ENCODE data around the gene ZBTB20. TPM values are rescaled to one million over a fixed set of nuclear protein-coding genes. Genes with fewer than 3 reads are reported as not detected.

ZBTB20 gene
- total RNA-seq, 1 donor from 2014 or later = 91.2 TPM

GRCh38 chr3:114338651-114339357 is 808.3 kb downstream of the ZBTB20 start:
- intact Hi-C loops (cut with micrococcal nuclease) = no loop called here
- H3K27ac Mint-ChIP-seq = no peak overlapping the region
- ATAC-seq (ENCODE audit: low read depth) (no peak), DNase-seq (no peak)
- ChIA-PET POLR2A (no interaction called here), CTCF (interaction anchor here (0.8 to 2.5 kb wide), 3 partner anchors 47 to 188 kb away, joined by 3 to 9 read pairs (median 5); no protein-coding TSS in a partner anchor)
- no peaks in the 10 kb centered on the region for H3K27me3 Mint-ChIP-seq
- peaks cover 17% of the 10 kb centered on the region for H3K4me1 Mint-ChIP-seq
- H3K36me3 Mint-ChIP-seq (ENCODE audit: low read depth) = peaks cover 68% of the 10 kb centered on the region
- TF ChIP-seq CTCF (IDR thresholded peaks at IDR 0.05) = no peak
- H3K9me3 Mint-ChIP-seq = no peaks in the 10 kb centered on the region
- no peak overlapping the region for H3K4me3 Mint-ChIP-seq

GRCh38 chr3:114336857-114337256 is 810.2 kb downstream of the ZBTB20 start:
- H3K4me1 Mint-ChIP-seq = peaks cover 36% of the 10 kb centered on the region
- peaks cover 55% of the 10 kb centered on the region for H3K36me3 Mint-ChIP-seq (ENCODE audit: low read depth)
- POLR2A ChIA-PET = interaction anchor here (2.3 kb wide), 1 partner anchor 29 kb away, joined by 6 read pairs; no protein-coding TSS in a partner anchor
- no peak overlapping the region for H3K4me3 Mint-ChIP-seq
- H3K9me3 Mint-ChIP-seq = no peaks in the 10 kb centered on the region
- no peak for TF ChIP-seq CTCF (IDR thresholded peaks at IDR 0.05)
- CTCF ChIA-PET = interaction anchor here (0.6 to 2.7 kb wide), 6 partner anchors 37 to 704 kb away, joined by 3 to 18 read pairs (median 6); no protein-coding TSS in a partner anchor
- H3K27ac Mint-ChIP-seq = peak overlapping the region; percentile 18
- H3K27me3 Mint-ChIP-seq = no peaks in the 10 kb centered on the region
- DNase-seq (no peak), ATAC-seq (ENCODE audit: low read depth) (no peak)
- intact Hi-C loops (cut with micrococcal nuclease) = loop anchor here (1.0 kb wide), 2 partner anchors 46 to 185 kb away; no protein-coding TSS in a partner anchor

DNA sequence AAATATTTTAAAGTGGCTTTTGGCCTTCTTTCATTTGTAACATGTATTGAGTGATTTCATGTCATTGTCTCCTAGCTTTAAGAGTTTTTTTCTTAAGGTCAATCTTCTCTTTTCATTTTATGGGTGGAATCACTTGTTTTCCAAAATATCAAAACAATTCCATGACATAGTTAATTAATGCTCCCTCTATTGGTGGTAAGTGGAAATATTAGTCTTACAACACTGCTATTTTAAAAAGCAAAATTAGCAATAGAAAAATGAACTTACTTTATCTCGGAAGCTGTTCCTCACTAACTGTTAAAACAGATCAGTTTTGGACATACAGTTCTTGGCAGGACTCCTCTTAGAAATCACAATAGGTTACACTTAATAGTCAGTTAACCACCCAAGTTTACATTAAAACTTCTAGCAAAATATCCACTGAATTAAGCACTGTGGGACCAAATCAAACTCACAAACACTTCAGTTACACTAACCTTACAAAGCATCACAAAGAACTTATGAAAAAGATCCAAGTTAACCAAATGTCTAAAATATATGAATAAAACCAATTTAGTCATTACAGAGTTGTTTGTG is 810.9 kb downstream of the ZBTB20 start:
- Mint-ChIP-seq H3K36me3 (ENCODE audit: low read depth) (peaks cover 50% of the 10 kb centered on the region), H3K27me3 (no peaks in the 10 kb centered on the region), H3K4me1 (peaks cover 43% of the 10 kb centered on the region), H3K27ac (peak overlapping the region; percentile 59), H3K9me3 (no peaks in the 10 kb centered on the region), H3K4me3 (no peak overlapping the region)
- ATAC-seq (ENCODE audit: low read depth) (no peak), DNase-seq (no peak)
- ChIA-PET CTCF (interaction anchor here (0.6 to 2.7 kb wide), 9 partner anchors 31 to 704 kb away, joined by 3 to 18 read pairs (median 4); no protein-coding TSS in a partner anchor), POLR2A (interaction anchor here (2.3 to 2.8 kb wide), 2 partner anchors 29 to 122 kb away, joined by 6 to 12 read pairs; no protein-coding TSS in a partner anchor)
- intact Hi-C loops (cut with micrococcal nuclease) = loop anchor here (1.0 kb wide), 2 partner anchors 45 to 184 kb away; no protein-coding TSS in a partner anchor
- no peak for TF ChIP-seq CTCF (IDR thresholded peaks at IDR 0.05)

- intact Hi-C loops (cut with micrococcal nuclease) = loop anchor here (2.0 kb wide), 1 partner anchor 25 kb away; no protein-coding TSS in a partner anchor
- peaks cover 41% of the 10 kb centered on the region for H3K36me3 Mint-ChIP-seq (ENCODE audit: low read depth)
- peak overlapping the region; percentile 87 for H3K27ac Mint-ChIP-seq
- ATAC-seq (ENCODE audit: low read depth) (no peak), DNase-seq (no peak)
- no peak overlapping the region for H3K4me3 Mint-ChIP-seq
- ChIA-PET POLR2A (interaction anchor here (0.6 to 2.8 kb wide), 3 partner anchors 37 to 120 kb away, joined by 5 to 12 read pairs (median 9); no protein-coding TSS in a partner anchor), CTCF (interaction anchor here (1.3 to 1.7 kb wide), 4 partner anchors 10 to 114 kb away, joined by 3 to 5 read pairs (median 4); no protein-coding TSS in a partner anchor)
- H3K9me3 Mint-ChIP-seq = no peaks in the 10 kb centered on the region
- H3K4me1 Mint-ChIP-seq = peaks cover 53% of the 10 kb centered on the region
- no peak for TF ChIP-seq CTCF (IDR thresholded peaks at IDR 0.05)
- H3K27me3 Mint-ChIP-seq = no peaks in the 10 kb centered on the region
Measured at GRCh38 chr3:114333923-114334240, 813.2 kb downstream of the ZBTB20 start.
